Measurements from ENCODE around the gene ELMO1.
"Not testable (repeated sequence)": the region's sequence is repeated elsewhere in the genome, so short reads cannot be mapped to it uniquely, and the experiment has no call there.

Gene ELMO1

GRCh38 chr7:37160656-37161055, 288.0 kb downstream of the ELMO1 start:
- DNase-seq: no peak

GRCh38 chr7:37153376-37153775, 295.3 kb downstream of the ELMO1 start:
- DNase-seq: no peak

GRCh38 chr7:37151741-37152413, 296.8 kb downstream of the ELMO1 start:
- no peak for DNase-seq

GRCh38 chr7:37150856-37151255, 297.8 kb downstream of the ELMO1 start:
- DNase-seq: no peak

DNA sequence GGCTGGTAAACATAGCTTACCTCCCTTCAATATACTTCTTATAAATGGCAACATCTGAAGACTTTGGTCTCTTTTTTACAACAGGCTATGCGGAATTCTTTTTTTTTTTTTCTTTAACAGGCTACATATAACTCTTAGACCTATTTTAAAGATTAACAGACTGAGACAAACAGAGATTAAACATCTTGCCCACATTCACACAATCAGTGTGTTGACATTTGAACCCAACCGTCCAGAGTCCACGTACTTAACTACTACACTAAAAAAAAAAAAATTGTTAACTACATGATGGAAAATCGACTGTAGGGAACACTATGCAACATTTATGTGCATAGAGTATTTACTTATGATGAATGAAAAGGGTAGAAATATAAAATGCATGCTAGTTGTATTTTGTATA, 298.5 kb downstream of the ELMO1 start:
- no peak for DNase-seq

- DNase-seq: no peak
Observed at GRCh38 chr7:37149773-37150124, 298.9 kb downstream of the ELMO1 start.

DNA sequence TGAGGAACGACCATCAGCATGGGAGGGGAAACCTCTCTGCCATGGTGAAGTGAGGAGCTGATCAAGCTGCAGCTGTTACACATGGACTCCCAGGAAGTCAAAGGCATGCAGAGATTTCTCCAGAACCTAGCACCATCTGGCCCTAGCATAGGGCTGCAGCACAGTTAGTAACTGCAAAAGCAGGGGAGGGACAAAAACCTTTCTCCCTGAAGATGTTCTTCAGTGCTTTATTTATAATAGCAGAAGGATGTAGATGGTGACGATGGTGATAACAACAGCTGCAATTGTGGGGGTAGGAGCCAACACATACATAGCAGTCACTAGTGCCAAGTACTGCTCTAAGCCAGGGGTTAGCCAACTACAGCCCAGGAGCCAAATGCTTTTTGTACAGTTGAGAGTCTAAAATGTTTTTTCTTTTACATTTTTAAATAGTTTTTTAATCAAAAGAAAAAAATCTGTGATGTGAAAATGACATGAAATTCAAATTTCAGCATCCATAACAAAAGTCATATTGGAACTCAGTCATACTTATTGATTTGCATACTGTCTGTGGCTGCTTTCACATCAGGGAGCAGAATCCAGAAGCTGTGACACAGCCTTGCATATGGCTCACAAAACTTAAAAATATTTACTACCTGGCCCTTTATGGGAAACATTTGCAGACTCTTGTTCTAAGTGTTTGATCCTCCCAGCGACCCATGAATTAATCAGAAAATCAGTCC, 299.5 kb downstream of the ELMO1 start:
- DNase-seq: no peak

- no peak for DNase-seq
Observed at GRCh38 chr7:37145682-37146081, 303.0 kb downstream of the ELMO1 start.

GRCh38 chr7:37144423-37144822, 304.2 kb downstream of the ELMO1 start:
- no peak for DNase-seq

GRCh38 chr7:37142958-37143357, 305.7 kb downstream of the ELMO1 start:
- no peak for DNase-seq

- DNase-seq: no peak
Observed at GRCh38 chr7:37141742-37142141, 306.9 kb downstream of the ELMO1 start.

DNA sequence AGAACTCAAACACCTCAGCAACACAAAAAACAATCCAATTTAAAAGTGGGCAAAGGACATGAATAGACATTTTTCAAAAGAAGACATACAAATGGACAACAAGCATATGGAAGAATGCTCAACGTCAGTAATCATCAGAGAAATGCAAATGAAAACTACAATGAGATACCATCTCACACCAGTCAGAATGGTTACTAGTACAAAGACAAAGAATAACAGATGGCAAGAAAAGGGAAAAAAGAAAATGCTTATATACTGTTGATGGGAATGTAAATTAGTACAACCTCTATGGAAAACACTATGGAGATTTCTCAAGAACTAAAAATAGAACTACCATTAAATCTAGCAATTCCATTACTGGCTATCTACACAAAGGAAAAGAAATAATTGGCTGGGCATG, 314.8 kb downstream of the ELMO1 start:
- not testable (repeated sequence) for DNase-seq

DNA sequence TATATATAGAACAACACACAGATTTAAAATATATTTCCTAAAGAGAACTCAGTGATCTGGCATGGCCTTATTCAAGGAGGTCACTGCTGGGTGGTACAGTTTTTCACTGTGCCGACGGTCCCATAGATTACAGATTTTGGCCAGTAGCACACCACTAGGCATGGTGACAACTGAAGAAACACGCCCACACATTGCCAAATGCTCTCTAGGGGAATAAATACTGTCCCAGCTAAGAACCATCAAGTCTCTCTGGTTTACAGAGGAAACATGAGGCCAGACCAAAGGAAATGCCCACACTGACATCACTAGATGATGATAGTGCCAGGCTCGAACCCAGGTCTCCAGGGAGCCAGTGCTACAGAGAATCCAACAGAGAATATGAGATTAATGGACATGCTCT, 316.8 kb downstream of the ELMO1 start:
- no peak for DNase-seq

GRCh38 chr7:37129035-37129425, 319.6 kb downstream of the ELMO1 start:
- DNase-seq: no peak

DNA sequence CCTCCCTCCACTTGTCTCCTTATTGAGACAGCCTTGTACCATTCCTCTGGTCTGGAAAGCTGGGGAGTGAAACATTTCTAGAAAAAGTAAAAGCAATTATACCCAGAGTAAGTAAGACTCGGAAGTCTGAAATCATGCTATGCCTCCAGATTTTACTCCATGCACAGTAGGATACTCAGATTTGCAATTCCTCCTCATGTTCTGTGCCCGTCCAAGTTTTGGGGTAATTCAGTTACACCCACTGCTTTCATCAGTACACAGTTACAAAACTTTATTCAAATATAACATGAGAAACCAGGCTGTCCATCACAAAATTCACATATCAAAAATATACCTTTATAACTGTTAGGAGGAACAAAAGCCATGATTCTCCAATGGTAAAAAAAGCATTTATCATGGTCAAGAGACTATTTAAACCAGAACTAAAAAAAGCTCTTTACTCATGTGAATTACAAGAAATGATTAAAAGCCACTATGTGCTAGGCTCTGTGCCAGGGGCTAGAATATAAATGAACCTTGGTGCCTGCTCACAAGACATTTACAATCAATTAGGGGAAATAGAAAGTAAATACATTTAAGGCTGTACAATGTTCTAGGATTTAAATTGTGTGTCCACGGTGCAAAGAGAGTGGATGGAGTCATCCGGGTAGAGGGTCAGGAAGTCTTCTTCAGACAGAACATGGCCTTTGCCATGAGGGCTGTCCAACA, 320.2 kb downstream of the ELMO1 start:
- no peak for DNase-seq

DNA sequence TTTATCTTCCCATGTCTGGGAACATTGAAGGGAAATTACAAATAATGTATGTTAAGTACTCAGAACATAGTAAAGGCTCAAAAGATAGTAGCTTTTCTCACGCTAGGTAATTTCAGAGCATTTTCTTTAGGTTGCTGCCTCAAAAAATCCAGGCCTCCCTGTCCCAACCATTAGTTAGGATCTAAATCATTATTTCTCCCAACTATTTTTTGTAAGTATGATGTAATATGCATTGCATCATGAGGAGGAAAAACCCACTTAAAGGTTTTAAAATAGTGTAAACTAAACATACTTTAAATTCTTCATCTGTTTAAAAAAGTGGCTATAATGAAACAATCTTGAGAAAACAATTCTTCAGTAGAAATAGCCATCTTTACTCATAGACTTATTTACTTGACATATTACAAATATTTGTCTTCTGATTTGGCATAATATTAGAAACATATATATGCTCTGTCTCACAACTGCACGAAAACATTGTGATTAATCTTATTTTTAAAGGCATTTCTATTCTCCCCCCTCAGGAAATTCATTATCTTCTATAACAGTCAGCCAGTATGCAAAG, 329.3 kb downstream of the ELMO1 start:
- no peak for DNase-seq

GRCh38 chr7:37118004-37118403, 330.7 kb downstream of the ELMO1 start:
- no peak for DNase-seq

GRCh38 chr7:37117292-37117691, 331.4 kb downstream of the ELMO1 start:
- DNase-seq: no peak

GRCh38 chr7:37116093-37116701, 332.5 kb downstream of the ELMO1 start:
- DNase-seq: no peak

DNA sequence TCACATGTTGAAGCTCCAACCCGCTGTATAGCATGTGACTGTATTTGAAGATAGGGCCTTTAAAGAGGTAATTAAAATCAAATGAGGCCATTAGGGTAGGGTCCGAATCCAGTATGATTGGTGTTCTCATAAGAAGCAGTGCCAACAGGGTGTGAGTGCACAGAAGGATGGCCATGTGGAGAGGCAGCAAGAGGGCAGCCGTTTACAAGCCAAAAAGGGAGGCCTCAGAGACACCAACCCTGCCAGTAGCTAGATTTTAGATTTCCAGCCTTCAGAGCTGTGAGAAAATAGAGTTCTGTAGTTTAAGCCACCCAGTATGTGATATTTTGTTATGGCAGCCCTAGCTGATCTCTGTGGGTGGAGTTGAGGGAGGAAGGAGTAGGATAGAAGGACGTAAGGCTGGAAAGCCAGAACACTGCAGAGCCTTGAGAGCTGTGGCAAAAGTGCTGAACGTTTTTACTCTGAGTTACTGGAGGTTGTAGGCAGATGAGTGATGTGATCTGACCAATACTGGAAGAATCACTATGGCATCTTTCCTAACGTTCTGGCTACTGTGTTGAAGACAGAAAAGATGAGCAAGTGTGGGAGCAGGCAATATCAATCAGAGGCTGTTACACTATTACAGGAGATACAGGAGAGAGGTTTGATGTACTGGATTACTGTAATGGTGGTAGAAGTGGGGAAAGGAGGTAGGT, 334.9 kb downstream of the ELMO1 start:
- no peak for DNase-seq

GRCh38 chr7:37112876-37113275, 335.8 kb downstream of the ELMO1 start:
- no peak for DNase-seq

- DNase-seq: no peak
Observed at GRCh38 chr7:37112218-37112617, 336.4 kb downstream of the ELMO1 start.

DNA sequence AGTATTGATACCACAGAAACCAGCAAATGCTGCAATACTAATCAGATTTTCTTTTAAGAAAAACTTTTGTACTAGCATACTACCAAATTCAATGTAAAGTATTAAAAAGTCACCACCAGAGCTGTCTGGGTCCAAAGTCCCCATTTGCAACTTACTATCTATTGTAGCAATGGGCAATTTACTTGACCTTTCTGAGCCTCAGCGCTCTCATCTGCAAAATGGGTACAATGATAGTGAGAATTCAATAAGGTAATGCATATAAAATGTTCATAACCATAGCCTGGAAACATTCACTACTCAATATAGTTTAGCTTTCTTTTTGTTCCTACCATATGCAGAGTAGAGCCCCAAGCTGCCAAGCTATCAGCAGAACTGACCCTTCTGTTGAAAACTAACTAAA, 337.2 kb downstream of the ELMO1 start:
- DNase-seq: no peak
